Cardiac fibroblast (primary cell): ENCODE measurements around the gene TEDC1.
A peak's percentile ranks its signal among the peaks of the same experiment; 100 is the strongest.

Experiments used
- DNase-seq, 2 donors: peaks; one replicate each; pipeline versions ENCODE4 v3.0.0 to v3.0.0-alpha.2; 2010; ENCODE audit warnings: low read depth in 2 of 2
- H3K4me3 ChIP-seq, 2 donors: replicated peaks in 1 of 2; 1 replicate in 1 of 2; 2 replicates in 1 of 2; pipeline ENCODE4 v1.5.1; 2011; ENCODE audit warnings: low read depth in 2 of 2, low read length in 2 of 2, mild to moderate bottlenecking in 2 of 2, moderate library complexity in 1 of 2
- TF ChIP-seq, protein P1 (sequence below): IDR thresholded peaks from one replicate; pipeline ENCODE4 v1.5.1; 2011; ENCODE audit warnings: low read depth, mild to moderate bottlenecking, low read length, inconsistent platforms

TEDC1 gene

DNA sequence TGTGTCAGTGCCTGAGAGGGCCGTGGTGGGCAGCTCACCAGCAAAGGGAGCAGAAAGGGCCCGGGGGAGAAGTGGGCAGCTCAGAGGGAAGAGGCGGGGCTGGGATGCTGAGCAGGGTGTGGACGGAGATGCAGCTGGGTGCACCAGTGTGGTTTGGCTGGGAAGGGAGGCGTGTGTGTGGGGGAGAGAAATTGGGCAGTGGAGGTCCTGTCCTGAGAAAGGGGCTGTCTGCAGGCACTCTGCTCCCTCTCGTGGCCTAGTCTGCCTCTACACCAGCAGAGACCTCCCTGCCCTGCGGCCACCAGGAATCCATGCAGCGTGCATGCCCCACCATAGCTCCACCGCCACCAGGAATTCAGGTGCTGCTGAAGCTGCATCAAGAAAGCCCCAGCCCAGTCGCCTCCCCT is 41.7 kb downstream of the TEDC1 start:
- peak; percentile 26 to 42 for DNase-seq
- H3K4me3 ChIP-seq: no peak overlapping the region
- TF ChIP-seq, protein P1, sequence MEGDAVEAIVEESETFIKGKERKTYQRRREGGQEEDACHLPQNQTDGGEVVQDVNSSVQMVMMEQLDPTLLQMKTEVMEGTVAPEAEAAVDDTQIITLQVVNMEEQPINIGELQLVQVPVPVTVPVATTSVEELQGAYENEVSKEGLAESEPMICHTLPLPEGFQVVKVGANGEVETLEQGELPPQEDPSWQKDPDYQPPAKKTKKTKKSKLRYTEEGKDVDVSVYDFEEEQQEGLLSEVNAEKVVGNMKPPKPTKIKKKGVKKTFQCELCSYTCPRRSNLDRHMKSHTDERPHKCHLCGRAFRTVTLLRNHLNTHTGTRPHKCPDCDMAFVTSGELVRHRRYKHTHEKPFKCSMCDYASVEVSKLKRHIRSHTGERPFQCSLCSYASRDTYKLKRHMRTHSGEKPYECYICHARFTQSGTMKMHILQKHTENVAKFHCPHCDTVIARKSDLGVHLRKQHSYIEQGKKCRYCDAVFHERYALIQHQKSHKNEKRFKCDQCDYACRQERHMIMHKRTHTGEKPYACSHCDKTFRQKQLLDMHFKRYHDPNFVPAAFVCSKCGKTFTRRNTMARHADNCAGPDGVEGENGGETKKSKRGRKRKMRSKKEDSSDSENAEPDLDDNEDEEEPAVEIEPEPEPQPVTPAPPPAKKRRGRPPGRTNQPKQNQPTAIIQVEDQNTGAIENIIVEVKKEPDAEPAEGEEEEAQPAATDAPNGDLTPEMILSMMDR: peak; percentile 54

DNA sequence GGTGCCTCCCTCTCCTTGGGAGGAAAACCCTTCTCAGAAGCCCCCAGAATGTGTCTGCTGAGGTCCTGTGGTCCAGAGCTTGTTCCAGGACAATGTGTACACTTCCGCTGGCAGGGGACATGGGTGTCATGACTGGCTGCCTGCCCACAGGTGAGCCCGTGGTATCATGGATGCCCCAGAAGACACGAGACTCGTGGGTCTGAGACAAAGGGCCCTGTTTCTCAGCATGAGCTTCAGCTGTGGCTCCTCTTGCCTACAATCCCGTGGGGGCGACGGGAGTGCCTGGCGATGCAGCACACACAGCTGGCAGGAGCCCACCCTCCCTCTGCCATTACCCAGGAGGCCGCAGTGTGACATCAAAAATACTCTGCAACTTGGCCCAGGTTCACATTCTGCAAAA is 42.3 kb downstream of the TEDC1 start:
- TF ChIP-seq, protein P1: no peak
- H3K4me3 ChIP-seq: no peak overlapping the region
- DNase-seq: no peak

DNA sequence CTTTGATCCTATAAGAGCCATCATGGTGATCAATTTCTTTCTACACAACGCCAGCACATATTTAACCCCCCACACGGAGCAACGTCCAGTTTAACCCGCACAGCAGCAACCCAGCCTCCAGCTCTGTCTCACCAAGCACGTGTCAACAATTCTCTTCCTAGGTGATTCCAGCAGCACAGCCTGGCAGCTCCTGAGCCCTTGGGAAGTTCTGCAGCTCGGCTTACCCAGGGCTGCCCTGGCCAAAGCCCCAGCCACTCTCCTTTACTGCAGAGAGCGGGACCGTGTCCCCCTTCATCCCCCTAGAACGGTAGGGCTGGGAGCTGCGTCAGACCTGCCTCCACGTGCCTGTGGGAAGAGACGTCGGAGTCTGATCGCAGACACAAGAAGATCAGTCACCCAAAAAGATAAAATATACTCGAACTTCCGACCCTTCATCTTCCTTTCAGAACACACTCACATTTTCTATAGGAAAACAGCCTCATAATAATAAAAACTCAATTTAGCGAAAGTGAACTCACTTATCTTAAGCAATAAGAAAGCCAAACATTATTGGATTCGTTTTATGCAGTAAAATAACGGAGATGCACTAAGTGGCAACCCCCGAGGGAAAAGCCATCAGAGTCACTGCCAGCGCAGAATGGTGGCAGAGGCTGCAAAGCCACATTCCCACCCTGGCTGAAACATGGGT is 42.9 kb downstream of the TEDC1 start:
- no peak overlapping the region for H3K4me3 ChIP-seq
- TF ChIP-seq, protein P1: no peak
- DNase-seq: no peak

DNA sequence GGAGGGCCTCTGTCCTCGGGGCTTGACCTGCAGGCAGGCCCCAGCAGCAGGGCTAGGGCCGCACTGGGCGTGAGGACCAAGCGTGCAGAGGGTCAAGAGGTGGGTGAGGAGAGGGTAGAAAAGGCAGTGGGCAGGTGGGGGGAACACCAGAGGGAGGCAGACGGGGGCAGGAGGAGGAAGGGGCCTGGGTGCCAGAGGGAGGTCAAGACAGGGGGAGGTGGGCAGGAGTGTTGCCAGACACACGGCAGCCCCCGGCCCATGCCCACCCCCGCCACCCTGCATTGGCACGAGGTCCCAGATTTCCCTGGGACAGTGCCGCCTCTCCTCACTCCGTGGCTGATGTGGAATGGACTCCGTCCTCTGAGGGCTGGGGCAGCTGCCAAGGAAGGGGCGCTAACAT is 43.5 kb downstream of the TEDC1 start:
- TF ChIP-seq, protein P1: no peak
- H3K4me3 ChIP-seq: no peak overlapping the region
- no peak for DNase-seq

DNA sequence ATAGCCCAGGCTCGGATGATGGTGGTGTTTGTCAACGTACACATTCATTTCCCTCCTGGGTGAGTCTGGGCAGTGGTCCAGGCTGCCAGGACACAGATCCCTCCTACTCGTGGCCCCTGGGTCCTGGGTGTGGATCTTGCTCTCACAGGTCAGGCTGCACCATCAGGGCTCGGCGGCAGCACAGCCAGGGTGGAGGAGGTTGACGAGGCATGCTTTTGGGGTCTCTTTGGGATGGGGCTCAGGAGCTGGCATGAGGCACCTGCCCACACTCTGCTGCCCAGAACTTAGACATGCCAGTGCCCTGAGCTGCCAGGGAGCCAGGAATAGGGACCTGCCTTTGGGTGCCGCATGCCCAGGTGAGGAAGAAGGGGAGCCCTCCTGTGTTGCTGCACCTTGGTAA is 45.0 kb downstream of the TEDC1 start:
- TF ChIP-seq, protein P1: no peak
- no peak overlapping the region for H3K4me3 ChIP-seq
- no peak for DNase-seq

DNA sequence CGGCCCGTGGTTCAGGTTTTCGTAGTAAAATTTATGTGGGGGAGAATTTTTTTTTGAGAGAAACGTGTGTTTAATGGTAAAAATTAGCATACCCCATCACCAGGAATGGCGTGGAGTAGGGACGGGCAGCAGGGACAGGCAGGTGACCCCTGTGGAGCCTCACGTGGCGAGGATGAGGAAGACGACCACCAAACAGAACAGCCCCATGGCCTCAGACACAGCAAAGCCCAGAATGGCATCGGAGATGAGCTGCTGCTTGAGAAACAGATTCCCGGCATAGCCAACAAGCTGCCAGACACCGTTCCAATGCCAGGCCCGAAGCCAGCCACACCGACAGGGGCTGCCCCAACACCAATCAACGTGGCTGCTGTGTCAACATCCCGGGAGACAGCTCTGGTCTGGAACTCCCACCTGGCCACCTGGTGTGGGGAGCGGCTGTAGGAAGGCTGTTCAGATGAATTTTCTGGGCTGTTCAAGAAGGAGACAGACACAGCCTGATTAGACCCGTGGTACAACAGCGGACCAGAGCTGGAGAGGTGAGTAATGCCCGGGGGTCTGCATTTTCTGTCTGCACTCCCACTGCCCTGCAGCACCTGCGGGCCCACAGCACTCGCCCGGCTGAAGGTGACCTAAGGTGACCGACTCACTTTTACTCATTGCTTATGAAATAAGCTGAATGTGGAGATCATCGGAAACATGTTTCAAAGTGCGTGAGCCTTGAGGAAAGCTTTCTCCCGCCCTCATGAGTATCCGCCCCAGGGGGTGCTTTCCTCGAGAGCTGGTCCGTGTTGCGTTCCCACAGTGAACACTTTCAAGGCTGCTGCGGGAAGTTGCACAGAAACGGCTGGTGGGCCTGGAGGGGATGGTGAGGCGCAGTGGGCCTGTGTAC is 45.9 kb downstream of the TEDC1 start:
- DNase-seq: no peak
- TF ChIP-seq, protein P1: no peak
- no peak overlapping the region for H3K4me3 ChIP-seq
